Endothelial cell of umbilical vein (primary cell): ENCODE measurements around the gene PER1. TPM values are rescaled to one million over a fixed set of nuclear protein-coding genes. Genes with fewer than 3 reads are reported as not detected.

Experiments used
- BruUV-seq: library from RNA; stranded (reverse); fragments of 400-500 nt; replicated peaks from 2 replicates; lab custom pipeline; 2021; lab: Mats Ljungman, UMichigan
- CTCF ChIA-PET: fragments of 300-600, 350-600 bp; sonication (Branson Sonifier 250); formaldehyde crosslinking; loops from one replicate; lab custom pipeline; 2021; ENCODE audit warnings: antibody characterized with exemption, inconsistent platforms; lab: Charles Lee
- POLR2A ChIA-PET: fragments of 300-600, 350-600 bp; sonication (Branson Sonifier 250); formaldehyde crosslinking; loops from one replicate; lab custom pipeline; 2021; ENCODE audit warnings: antibody characterized with exemption, inconsistent platforms; lab: Charles Lee
- DNase-seq: peaks from one replicate; pipeline ENCODE4 v3.0.0-alpha.2; 2011; ENCODE audit warnings: low read depth, low spot score
- FAIRE-seq: peaks from 2 replicates; lab custom pipeline; 2011; peaks lifted over from hg19 to GRCh38; lab: Jason Lieb, UNC
- H2AFZ ChIP-seq: 2 replicates; pipeline ENCODE4 v1.6.0; 2012; ENCODE audit warnings: low read depth, low read length, control low read depth, inconsistent platforms
- H3K27ac ChIP-seq: 2 replicates; pipeline ENCODE4 v1.5.1; 2011; ENCODE audit warnings: low read depth, mild to moderate bottlenecking, control low read depth, low read length, moderate library complexity; ENCODE audit not compliant: insufficient read depth
- H3K27me3 ChIP-seq, 2 experiments: 2 replicates each; pipeline versions ENCODE4 v1.6.0 to v1.6.1; 2011; ENCODE audit warnings: low read length in 2 of 2, mixed read lengths in 1 of 2; ENCODE audit not compliant: control insufficient read depth in 2 of 2, insufficient read depth in 2 of 2
- H3K36me3 ChIP-seq, 2 experiments: 2 replicates in 1 of 2; 3 replicates in 1 of 2; pipeline ENCODE4 v1.5.1; 2011; ENCODE audit warnings: low read length in 2 of 2, mild to moderate bottlenecking in 1 of 2, moderate library complexity in 1 of 2; ENCODE audit not compliant: control insufficient read depth in 2 of 2, insufficient read depth in 2 of 2; ENCODE audit errors: extremely low read depth in 1 of 2
- H3K4me1 ChIP-seq: 3 replicates; pipeline ENCODE4 v1.5.1; 2011; ENCODE audit warnings: mild to moderate bottlenecking, low read length; ENCODE audit not compliant: control insufficient read depth, insufficient read depth; ENCODE audit errors: extremely low read depth
- H3K4me2 ChIP-seq: 2 replicates; pipeline ENCODE4 v1.6.1; 2011; ENCODE audit warnings: low read length, control low read depth, mixed read lengths; ENCODE audit not compliant: insufficient read depth
- H3K4me3 ChIP-seq, 3 experiments: fragments of 200-600 bp in 1 of 3; sonication (generic), shearing (Covaris generic) in 1 of 3; replicated peaks in 1 of 3; 2 replicates each; pipeline ENCODE4 v1.5.1; 2011 to 2016; ENCODE audit warnings: control low read depth in 3 of 3, low read length in 3 of 3, mild to moderate bottlenecking in 2 of 3, inconsistent platforms in 1 of 3, low read depth in 1 of 3, moderate library complexity in 1 of 3; ENCODE audit not compliant: insufficient read depth in 1 of 3
- H3K79me2 ChIP-seq: 2 replicates; pipeline ENCODE4 v1.6.0; 2012; ENCODE audit warnings: low read length, inconsistent platforms; ENCODE audit not compliant: control insufficient read depth, insufficient read depth
- H3K9ac ChIP-seq: replicated peaks from 2 replicates; pipeline ENCODE3; 2011; ENCODE audit warnings: low read length, control low read depth; ENCODE audit not compliant: insufficient read depth; ENCODE audit errors: extremely low read depth
- H3K9me1 ChIP-seq: replicated peaks from 3 replicates; pipeline ENCODE4 v1.6.0; 2011; ENCODE audit warnings: mild to moderate bottlenecking, low read length; ENCODE audit not compliant: control insufficient read depth, insufficient read depth; ENCODE audit errors: extremely low read depth
- H3K9me3 ChIP-seq: replicated peaks from 2 replicates; pipeline ENCODE4 v1.5.1; 2012; ENCODE audit warnings: low read length, inconsistent platforms; ENCODE audit not compliant: control insufficient read depth, insufficient read depth
- H4K20me1 ChIP-seq: replicated peaks from 2 replicates; pipeline ENCODE3; 2011; ENCODE audit warnings: mild to moderate bottlenecking, low read length; ENCODE audit not compliant: control insufficient read depth, insufficient read depth; ENCODE audit errors: extremely low read depth
- CTCF ChIP-seq, 2 donors: IDR thresholded peaks; 1 replicate in 1 of 2; 2 replicates in 1 of 2; pipeline ENCODE4 v1.5.1; 2011; ENCODE audit warnings: low read length in 2 of 2, mild to moderate bottlenecking in 2 of 2, moderate library complexity in 2 of 2, control low read depth in 1 of 2, inconsistent platforms in 1 of 2, low read depth in 1 of 2; ENCODE audit not compliant: insufficient read depth in 1 of 2; ENCODE audit errors: extremely low read depth in 1 of 2
- EZH2 ChIP-seq: IDR thresholded peaks from 2 replicates; pipeline ENCODE4 v1.6.1; 2012; ENCODE audit warnings: borderline replicate concordance, low read depth, mild to moderate bottlenecking, moderate library complexity, low read length, inconsistent platforms; ENCODE audit not compliant: severe bottlenecking
- FOS ChIP-seq: IDR thresholded peaks from 2 replicates; pipeline ENCODE4 v1.6.1; 2011; ENCODE audit warnings: mild to moderate bottlenecking, low read length, moderate library complexity, borderline replicate concordance; ENCODE audit not compliant: insufficient read depth
- GATA2 ChIP-seq: IDR thresholded peaks from 2 replicates; pipeline ENCODE4 v1.7.0; 2011; ENCODE audit warnings: low read depth, mild to moderate bottlenecking, moderate library complexity, mixed read lengths, low read length; ENCODE audit not compliant: insufficient read length, insufficient read depth
- JUN ChIP-seq: IDR thresholded peaks from 2 replicates; pipeline ENCODE4 v1.6.1; 2011; ENCODE audit warnings: borderline replicate concordance, low read depth; ENCODE audit not compliant: insufficient read length, insufficient read depth
- MAX ChIP-seq: IDR thresholded peaks from 2 replicates; pipeline ENCODE4 v1.6.1; 2011; ENCODE audit not compliant: insufficient read depth, insufficient read length
- MYC ChIP-seq: IDR thresholded peaks from one replicate; pipeline ENCODE4 v1.6.1; 2011; ENCODE audit warnings: mild to moderate bottlenecking, low read depth, low read length
- POLR2A ChIP-seq: IDR thresholded peaks from 2 replicates; pipeline ENCODE4 v1.6.1; 2012; ENCODE audit warnings: low read depth, mild to moderate bottlenecking, control low read depth, low read length
- POLR2AphosphoS5 ChIP-seq: IDR thresholded peaks from 2 replicates; pipeline ENCODE4 v1.6.1; 2012; ENCODE audit warnings: low read depth, mild to moderate bottlenecking, control low read depth, low read length, moderate library complexity; ENCODE audit not compliant: insufficient read depth
- dilution Hi-C: fragments of 300-500 bp; cut with MboI; formaldehyde crosslinking; loops from one replicate; pipeline ENCODE4 v1.15.0; 2019; ENCODE audit warnings: low sequenced_read_pairs; ENCODE audit not compliant: extremely low pct_ligation_motif_present
- intact Hi-C: fragments of 100-400 bp; cut with micrococcal nuclease; formaldehyde crosslinking; loops from one replicate; pipeline ENCODE4 v1.10.0; 2022
- polyA plus RNA-seq, 4 experiments: library from polyadenylated mRNA; depleted of rRNA in 3 of 4; stranded (reverse) in 3 of 4; unstranded in 1 of 4; fragments of >200 nt; gene quantifications; 2 replicates each; pipeline versions ENCODE4 v1.2.1 to v1.2.3, GENCODE V29; 2011 to 2012; ENCODE audit warnings: missing spikeins in 1 of 4
- total RNA-seq: library from RNA; stranded (reverse); gene quantifications from 2 replicates; pipeline ENCODE4 v1.2.3, GENCODE V29; 2021

The PER1 gene
- total and polyA plus RNA-seq, 2 donors (not counting 3 experiments of a cell fraction or from before 2014, with no cell fraction given): 12.1 to 32.1 TPM

- POLR2A ChIA-PET: interaction anchor here (2.7 kb wide), 1 partner anchor 14 kb away, joined by 17 read pairs; no protein-coding TSS in a partner anchor
- H3K9ac ChIP-seq: peak overlapping the region; percentile 7
- FAIRE-seq: no peak
These were observed 34.7 kb upstream of the PER1 start for GRCh38 chr17:8186787-8187516.

More at GRCh38 chr17:8186787-8187516, 34.7 kb upstream of the PER1 start:
- no TSS peak for BruUV-seq
- Histone ChIP-seq H3K79me2 (peaks cover 8% of the 10 kb centered on the region), H3K27ac (peak overlapping the region; percentile 31), H3K4me2 (peak overlapping the region; percentile 46), H3K4me1 (peaks cover 21% of the 10 kb centered on the region), H3K9me1 (no peaks in the 10 kb centered on the region), H3K36me3 (no peaks in the 10 kb centered on the region), H3K27me3 (no peaks in the 10 kb centered on the region), H2AFZ (peak overlapping the region; percentile 80), H4K20me1 (no peaks in the 10 kb centered on the region), H3K4me3 (peak overlapping the region; percentile 55 to 83 (median 71)), H3K9me3 (no peaks in the 10 kb centered on the region)
- dilution Hi-C loops: no loop called here
- TF ChIP-seq POLR2AphosphoS5: peak; percentile 63
- no peak for TF ChIP-seq EZH2
- peak; percentile 14 for TF ChIP-seq GATA2
- TF ChIP-seq POLR2A: no peak
- no peak for TF ChIP-seq FOS
- no peak for TF ChIP-seq JUN
- peak in 1 of 2 donors; percentile 22 for TF ChIP-seq CTCF (IDR thresholded peaks at IDR 0.05; ENCODE audit: extremely low read depth in 1 of 2, insufficient read depth in 1 of 2, low read depth in 1 of 2, low read length in 2 of 2)
- TF ChIP-seq MYC: peak; percentile 30
- peak; percentile 18 for TF ChIP-seq MAX
- intact Hi-C loops: loop anchor here (1.0 to 2.0 kb wide), 8 partner anchors 14 to 114 kb away; partner anchors contain the start of genes AURKB and CTC1
- CTCF ChIA-PET: interaction anchor here (1.0 to 4.3 kb wide), 3 partner anchors 11 to 35 kb away, joined by 3 to 34 read pairs (median 5); partner anchors contain the start of genes AURKB and TMEM107
- peak; percentile 96 for DNase-seq
